ENCODE results near the gene ASAP3.

Gene ASAP3

DNA sequence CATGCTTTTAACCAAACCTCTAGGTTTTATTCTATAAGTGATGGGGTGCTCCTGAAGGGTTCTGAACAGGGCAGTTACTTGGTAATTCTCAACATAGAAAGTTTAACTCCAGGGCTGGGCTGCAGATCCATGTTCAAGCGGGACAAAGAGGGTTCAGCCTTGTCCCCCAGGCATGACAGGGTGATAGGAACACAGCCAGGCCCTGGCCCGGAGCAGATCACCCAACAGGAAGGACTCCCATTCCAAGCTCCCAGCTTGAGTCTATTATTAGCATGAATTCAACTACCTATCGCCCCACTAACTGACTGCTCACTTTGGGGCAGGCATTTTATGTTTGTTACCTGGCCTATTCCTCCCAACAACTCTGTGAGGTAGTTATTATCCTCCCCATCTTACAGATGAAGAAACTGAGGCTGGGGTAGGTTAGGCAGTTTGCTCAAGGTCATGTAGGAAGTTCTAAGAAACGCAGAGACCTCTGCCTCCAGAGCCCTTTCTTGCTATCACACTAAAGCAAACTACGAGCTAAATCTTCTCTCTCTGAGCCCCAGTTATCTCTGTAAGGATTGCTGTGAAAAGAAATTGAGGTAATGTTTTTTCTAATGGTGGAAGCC is 14.5 kb downstream of the ASAP3 start:
- peaks cover 5 to 38% (median 22%) of the 10 kb centered on the region in 5 donors for H3K4me1 ChIP-seq (ENCODE audit: control insufficient read depth in 5 of 5, insufficient read depth in 5 of 5, low read length in 5 of 5)

DNA sequence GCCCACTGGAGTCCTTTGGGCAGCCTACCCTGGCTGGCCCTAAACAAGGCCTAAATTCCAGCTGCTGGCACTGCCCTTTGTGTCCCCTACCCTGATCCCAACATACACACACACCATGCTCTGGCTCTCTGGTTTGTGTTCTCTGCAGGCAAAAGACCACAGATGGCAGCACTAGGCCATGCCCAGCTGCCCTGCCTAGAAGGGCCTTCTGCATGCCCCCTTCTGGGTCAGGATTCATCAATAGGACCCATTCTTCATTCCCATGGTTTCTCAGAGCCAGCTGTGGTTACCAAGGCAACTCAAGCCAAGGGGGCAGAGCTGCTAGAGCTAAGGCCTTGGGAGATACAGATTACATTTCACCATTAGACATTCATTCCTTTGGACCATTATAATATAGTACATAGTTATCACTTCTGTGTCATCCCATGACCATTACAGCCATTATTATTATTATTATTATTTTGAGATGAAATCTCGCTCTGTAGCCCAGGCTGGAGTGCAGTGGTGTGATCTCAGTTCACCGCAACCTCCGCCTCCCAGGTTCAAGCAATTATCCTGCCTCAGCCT is 17.5 kb downstream of the ASAP3 start:
- peaks cover 5 to 23% (median 17%) of the 10 kb centered on the region in 5 donors for H3K4me1 ChIP-seq (ENCODE audit: control insufficient read depth in 5 of 5, insufficient read depth in 5 of 5, low read length in 5 of 5)
- no peaks in the 10 kb centered on the region for H3K27me3 ChIP-seq (ENCODE audit: control insufficient read depth in 5 of 5, insufficient read depth in 4 of 5, low read length in 5 of 5)
- H3K4me3 ChIP-seq (ENCODE audit: low read depth in 1 of 5, low read length in 5 of 5): no peak overlapping the region
- H3K36me3 ChIP-seq (ENCODE audit: control insufficient read depth in 5 of 5, insufficient read depth in 5 of 5, low read length in 5 of 5): no peaks in the 10 kb centered on the region
- no peak overlapping the region for H3K9ac ChIP-seq (ENCODE audit: low read length in 5 of 5)
- no peaks in the 10 kb centered on the region for H3K9me3 ChIP-seq (ENCODE audit: control insufficient read depth in 5 of 5, low read length in 5 of 5)
- H3K27ac ChIP-seq (ENCODE audit: low read depth, low read length): no peak overlapping the region

More for the DNA sequence above, 14.5 kb downstream of the ASAP3 start:
- no peaks in the 10 kb centered on the region for H3K36me3 ChIP-seq (ENCODE audit: control insufficient read depth in 5 of 5, insufficient read depth in 5 of 5, low read length in 5 of 5)
- H3K27me3 ChIP-seq (ENCODE audit: control insufficient read depth in 5 of 5, insufficient read depth in 4 of 5, low read length in 5 of 5): no peaks in the 10 kb centered on the region
- no peak overlapping the region for H3K4me3 ChIP-seq (ENCODE audit: low read depth in 1 of 5, low read length in 5 of 5)
- no peak overlapping the region for H3K9ac ChIP-seq (ENCODE audit: low read length in 5 of 5)
- H3K9me3 ChIP-seq (ENCODE audit: control insufficient read depth in 5 of 5, low read length in 5 of 5): no peaks in the 10 kb centered on the region
- no peak overlapping the region for H3K27ac ChIP-seq (ENCODE audit: low read depth, low read length)

DNA sequence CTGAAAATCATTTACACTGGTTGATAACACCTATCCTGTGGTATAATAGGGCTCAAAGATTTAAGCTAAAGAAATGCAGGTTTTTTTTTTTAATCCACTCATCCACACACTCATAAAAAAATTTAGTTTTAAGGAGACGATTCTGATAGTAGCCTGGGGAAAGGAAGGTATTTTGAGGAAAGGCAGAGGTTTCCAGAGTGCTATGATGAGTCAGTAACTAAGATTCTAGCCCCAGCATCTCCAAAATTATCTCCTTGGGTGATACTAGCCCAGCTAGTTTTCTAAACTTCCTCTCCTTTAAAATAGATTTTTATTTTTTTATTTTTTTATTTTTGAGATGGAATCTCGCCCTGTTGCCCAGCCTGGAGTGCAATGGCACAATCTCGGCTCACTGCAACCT is 20.7 kb downstream of the ASAP3 start:
- H3K4me3 ChIP-seq (ENCODE audit: low read depth in 1 of 5, low read length in 5 of 5): no peak overlapping the region
- H3K36me3 ChIP-seq (ENCODE audit: control insufficient read depth in 5 of 5, insufficient read depth in 5 of 5, low read length in 5 of 5): no peaks in the 10 kb centered on the region
- no peak overlapping the region for H3K27ac ChIP-seq (ENCODE audit: low read depth, low read length)
- no peaks in the 10 kb centered on the region for H3K27me3 ChIP-seq (ENCODE audit: control insufficient read depth in 5 of 5, insufficient read depth in 4 of 5, low read length in 5 of 5)
- no peaks in the 10 kb centered on the region for H3K4me1 ChIP-seq (ENCODE audit: control insufficient read depth in 5 of 5, insufficient read depth in 5 of 5, low read length in 5 of 5)
- H3K9me3 ChIP-seq (ENCODE audit: control insufficient read depth in 5 of 5, low read length in 5 of 5): no peaks in the 10 kb centered on the region
- no peak overlapping the region for H3K9ac ChIP-seq (ENCODE audit: low read length in 5 of 5)

DNA sequence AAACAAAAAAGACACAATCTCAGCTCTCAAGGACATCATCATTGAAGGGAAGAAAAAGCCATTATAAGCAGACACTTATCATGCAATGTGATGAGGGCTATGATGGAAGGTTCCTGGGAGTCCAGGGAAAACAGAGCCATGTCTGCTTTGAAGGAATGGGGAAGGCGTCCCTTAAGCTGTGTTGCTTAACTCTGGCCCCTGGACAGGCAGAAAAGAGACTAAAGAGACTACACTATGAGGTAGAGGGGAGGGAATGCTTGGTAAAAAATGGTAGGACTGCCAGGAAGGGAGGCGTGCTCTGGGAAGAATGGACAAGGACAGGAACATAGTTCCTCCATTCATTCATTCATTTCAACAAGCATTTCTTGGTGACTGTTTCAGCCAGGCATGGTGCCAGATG is 21.2 kb downstream of the ASAP3 start:
- Histone ChIP-seq H3K9ac (ENCODE audit: low read length in 5 of 5) (no peak overlapping the region), H3K9me3 (ENCODE audit: control insufficient read depth in 5 of 5, low read length in 5 of 5) (no peaks in the 10 kb centered on the region), H3K4me1 (ENCODE audit: control insufficient read depth in 5 of 5, insufficient read depth in 5 of 5, low read length in 5 of 5) (peaks cover 0 to under 1% (median 0%) of the 10 kb centered on the region in 5 donors), H3K27ac (ENCODE audit: low read depth, low read length) (no peak overlapping the region), H3K4me3 (ENCODE audit: low read depth in 1 of 5, low read length in 5 of 5) (no peak overlapping the region), H3K27me3 (ENCODE audit: control insufficient read depth in 5 of 5, insufficient read depth in 4 of 5, low read length in 5 of 5) (no peaks in the 10 kb centered on the region), H3K36me3 (ENCODE audit: control insufficient read depth in 5 of 5, insufficient read depth in 5 of 5, low read length in 5 of 5) (no peaks in the 10 kb centered on the region)

DNA sequence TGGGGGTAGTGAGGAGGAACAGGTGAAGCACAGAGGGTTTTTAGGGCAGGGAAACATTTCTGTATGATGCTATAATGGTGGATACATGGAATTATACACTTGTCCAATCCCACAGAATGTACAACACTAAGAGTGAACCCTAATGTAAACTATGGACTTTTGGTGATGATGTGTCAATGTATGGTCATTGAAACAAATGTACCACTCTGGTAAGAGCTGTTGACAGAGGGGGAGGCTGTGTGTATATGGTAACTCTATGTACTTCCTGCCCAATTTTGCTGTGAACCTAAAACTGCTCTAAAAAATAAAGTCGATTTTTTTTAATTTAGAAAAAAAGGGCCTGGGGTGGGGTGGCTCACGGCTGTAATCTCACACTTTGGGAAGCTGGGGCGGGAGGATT is 22.9 kb downstream of the ASAP3 start:
- Histone ChIP-seq H3K36me3 (ENCODE audit: control insufficient read depth in 5 of 5, insufficient read depth in 5 of 5, low read length in 5 of 5) (no peaks in the 10 kb centered on the region), H3K4me3 (ENCODE audit: low read depth in 1 of 5, low read length in 5 of 5) (no peak overlapping the region), H3K9ac (ENCODE audit: low read length in 5 of 5) (no peak overlapping the region), H3K4me1 (ENCODE audit: control insufficient read depth in 5 of 5, insufficient read depth in 5 of 5, low read length in 5 of 5) (peaks cover 7 to 17% (median 11%) of the 10 kb centered on the region in 5 donors), H3K9me3 (ENCODE audit: control insufficient read depth in 5 of 5, low read length in 5 of 5) (no peaks in the 10 kb centered on the region), H3K27me3 (ENCODE audit: control insufficient read depth in 5 of 5, insufficient read depth in 4 of 5, low read length in 5 of 5) (no peaks in the 10 kb centered on the region), H3K27ac (ENCODE audit: low read depth, low read length) (no peak overlapping the region)

DNA sequence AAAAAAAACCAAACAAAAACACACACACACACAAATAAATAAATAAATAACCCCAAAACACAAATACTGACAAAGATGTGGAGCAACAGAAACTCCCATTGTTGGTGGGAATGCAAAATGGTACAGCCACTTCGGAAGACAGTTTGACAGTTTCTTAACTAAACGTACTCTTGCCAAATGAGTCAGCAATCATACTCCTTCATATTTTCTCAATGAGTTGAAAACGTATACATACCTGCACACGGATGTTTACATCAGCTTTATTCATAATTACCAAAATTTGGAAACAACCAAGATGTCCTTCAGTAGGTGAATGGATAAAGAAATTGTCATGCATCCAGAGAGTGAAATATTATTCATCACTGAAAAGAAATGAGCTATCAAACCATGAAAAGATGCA is 23.5 kb downstream of the ASAP3 start:
- Histone ChIP-seq H3K27me3 (ENCODE audit: control insufficient read depth in 5 of 5, insufficient read depth in 4 of 5, low read length in 5 of 5) (no peaks in the 10 kb centered on the region), H3K36me3 (ENCODE audit: control insufficient read depth in 5 of 5, insufficient read depth in 5 of 5, low read length in 5 of 5) (peaks cover 0 to 4% (median 0%) of the 10 kb centered on the region in 5 donors), H3K27ac (ENCODE audit: low read depth, low read length) (no peak overlapping the region), H3K9ac (ENCODE audit: low read length in 5 of 5) (no peak overlapping the region), H3K9me3 (ENCODE audit: control insufficient read depth in 5 of 5, low read length in 5 of 5) (no peaks in the 10 kb centered on the region), H3K4me1 (ENCODE audit: control insufficient read depth in 5 of 5, insufficient read depth in 5 of 5, low read length in 5 of 5) (peaks cover 7 to 17% (median 11%) of the 10 kb centered on the region in 5 donors), H3K4me3 (ENCODE audit: low read depth in 1 of 5, low read length in 5 of 5) (no peak overlapping the region)

DNA sequence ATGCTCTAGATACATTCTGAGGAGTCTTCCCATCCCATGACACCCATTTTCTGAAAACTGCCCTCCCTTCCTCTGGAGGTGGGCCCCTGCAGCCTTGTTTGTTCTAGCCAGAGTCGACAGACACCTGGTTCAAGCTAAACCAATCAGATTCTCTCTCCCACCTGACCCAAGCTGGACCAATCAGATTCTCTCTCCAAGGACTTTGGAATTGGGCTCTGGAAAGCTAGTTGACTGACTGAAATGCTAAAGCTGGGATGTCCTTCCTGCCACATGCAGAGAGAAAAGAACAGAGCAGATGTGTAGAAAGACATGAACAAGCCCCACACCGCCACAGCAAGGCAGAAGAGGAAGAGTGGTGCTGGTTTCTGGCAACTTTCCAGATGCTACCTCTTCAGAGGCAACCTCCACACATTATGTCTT is 24.6 kb downstream of the ASAP3 start:
- Histone ChIP-seq H3K27ac (ENCODE audit: low read depth, low read length) (no peak overlapping the region), H3K9ac (ENCODE audit: low read length in 5 of 5) (no peak overlapping the region), H3K9me3 (ENCODE audit: control insufficient read depth in 5 of 5, low read length in 5 of 5) (no peaks in the 10 kb centered on the region), H3K4me3 (ENCODE audit: low read depth in 1 of 5, low read length in 5 of 5) (no peak overlapping the region), H3K4me1 (ENCODE audit: control insufficient read depth in 5 of 5, insufficient read depth in 5 of 5, low read length in 5 of 5) (peaks cover 7 to 17% (median 11%) of the 10 kb centered on the region in 5 donors), H3K36me3 (ENCODE audit: control insufficient read depth in 5 of 5, insufficient read depth in 5 of 5, low read length in 5 of 5) (peaks cover 0 to 11% (median 6%) of the 10 kb centered on the region in 5 donors), H3K27me3 (ENCODE audit: control insufficient read depth in 5 of 5, insufficient read depth in 4 of 5, low read length in 5 of 5) (no peaks in the 10 kb centered on the region)

DNA sequence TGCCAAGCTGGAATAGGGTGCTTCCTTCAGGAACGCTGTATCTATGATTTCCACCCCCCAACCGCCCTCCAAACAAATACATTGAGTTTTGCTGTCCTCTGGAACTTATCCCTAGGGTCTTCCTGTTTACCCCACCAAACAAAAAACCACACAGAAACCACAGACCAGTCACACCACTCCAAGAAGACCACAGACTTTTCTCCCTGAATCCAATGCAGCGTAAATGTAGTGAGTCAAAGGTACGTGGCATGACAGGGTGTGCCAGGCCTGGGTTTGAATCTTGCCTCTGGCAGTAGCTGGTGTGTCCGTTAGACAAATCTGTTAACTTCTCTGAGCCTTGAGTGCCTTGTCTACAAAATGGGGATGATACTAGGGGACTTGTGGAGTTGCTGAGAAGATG is 27.8 kb downstream of the ASAP3 start:
- no peak overlapping the region for H3K27ac ChIP-seq (ENCODE audit: low read depth, low read length)
- no peaks in the 10 kb centered on the region for H3K27me3 ChIP-seq (ENCODE audit: control insufficient read depth in 5 of 5, insufficient read depth in 4 of 5, low read length in 5 of 5)
- peaks cover 0 to 16% (median 8%) of the 10 kb centered on the region in 5 donors for H3K36me3 ChIP-seq (ENCODE audit: control insufficient read depth in 5 of 5, insufficient read depth in 5 of 5, low read length in 5 of 5)
- H3K9ac ChIP-seq (ENCODE audit: low read length in 5 of 5): no peak overlapping the region
- H3K4me3 ChIP-seq (ENCODE audit: low read depth in 1 of 5, low read length in 5 of 5): no peak overlapping the region
- H3K9me3 ChIP-seq (ENCODE audit: control insufficient read depth in 5 of 5, low read length in 5 of 5): no peaks in the 10 kb centered on the region
- H3K4me1 ChIP-seq (ENCODE audit: control insufficient read depth in 5 of 5, insufficient read depth in 5 of 5, low read length in 5 of 5): peaks cover 9 to 28% (median 19%) of the 10 kb centered on the region in 5 donors

DNA sequence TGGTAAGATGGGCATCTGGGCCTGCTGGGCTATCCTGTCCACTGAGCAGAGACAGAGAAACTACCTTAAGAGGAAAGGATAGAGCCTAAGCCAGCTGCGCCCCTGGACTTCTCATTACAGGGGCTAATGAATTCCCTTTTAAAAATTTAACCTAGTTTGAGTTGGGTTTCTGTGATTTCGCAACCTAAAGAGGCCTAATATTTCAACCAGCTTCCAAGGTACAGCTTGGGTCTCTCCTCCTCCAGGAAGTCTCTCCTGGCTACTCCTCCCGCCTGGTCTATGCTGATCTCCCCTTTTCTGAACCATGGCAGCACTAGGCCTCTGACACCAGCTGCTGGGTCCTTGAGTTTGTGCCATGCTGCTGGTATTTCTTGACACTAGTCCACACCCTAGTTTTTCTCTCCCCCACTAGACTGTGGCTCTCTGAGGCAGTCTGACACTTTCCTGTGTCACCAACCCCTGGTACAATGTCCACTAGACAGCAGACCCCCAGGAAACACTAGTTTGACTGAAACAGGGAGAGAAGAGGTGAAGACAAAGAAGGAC is 30.5 kb downstream of the ASAP3 start:
- Histone ChIP-seq H3K27ac (ENCODE audit: low read depth, low read length) (no peak overlapping the region), H3K27me3 (ENCODE audit: control insufficient read depth in 5 of 5, insufficient read depth in 4 of 5, low read length in 5 of 5) (no peaks in the 10 kb centered on the region), H3K4me1 (ENCODE audit: control insufficient read depth in 5 of 5, insufficient read depth in 5 of 5, low read length in 5 of 5) (peaks cover 11 to 46% (median 31%) of the 10 kb centered on the region in 5 donors), H3K9ac (ENCODE audit: low read length in 5 of 5) (peak overlapping the region in 2 of 5 donors; percentile 1 to 6), H3K9me3 (ENCODE audit: control insufficient read depth in 5 of 5, low read length in 5 of 5) (no peaks in the 10 kb centered on the region), H3K4me3 (ENCODE audit: low read depth in 1 of 5, low read length in 5 of 5) (no peak overlapping the region), H3K36me3 (ENCODE audit: control insufficient read depth in 5 of 5, insufficient read depth in 5 of 5, low read length in 5 of 5) (peaks cover 0 to 16% (median 13%) of the 10 kb centered on the region in 5 donors)

DNA sequence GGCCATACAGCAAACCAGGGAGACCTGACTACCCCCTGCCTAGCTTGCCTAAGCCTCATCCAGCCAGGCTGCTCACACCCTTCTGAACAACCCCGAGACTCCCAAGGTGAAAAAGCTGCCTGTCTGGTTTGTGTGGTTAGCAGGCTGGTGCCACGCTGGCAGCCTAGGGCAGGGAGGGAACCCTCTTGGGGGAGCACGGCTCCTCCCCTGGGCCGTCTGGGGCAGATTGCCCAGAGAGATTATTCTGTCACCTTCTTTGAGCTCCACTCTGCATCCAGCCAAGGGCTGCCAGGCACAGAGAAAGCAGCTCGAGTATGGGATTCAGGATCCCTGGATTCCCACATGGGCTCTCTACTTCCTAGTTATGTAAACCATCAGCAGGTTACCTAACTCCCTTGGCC is 32.0 kb downstream of the ASAP3 start:
- Histone ChIP-seq H3K4me3 (ENCODE audit: low read depth in 1 of 5, low read length in 5 of 5) (no peak overlapping the region), H3K27me3 (ENCODE audit: control insufficient read depth in 5 of 5, insufficient read depth in 4 of 5, low read length in 5 of 5) (no peaks in the 10 kb centered on the region), H3K9me3 (ENCODE audit: control insufficient read depth in 5 of 5, low read length in 5 of 5) (no peaks in the 10 kb centered on the region), H3K9ac (ENCODE audit: low read length in 5 of 5) (peak overlapping the region in 1 of 5 donors; percentile 12), H3K36me3 (ENCODE audit: control insufficient read depth in 5 of 5, insufficient read depth in 5 of 5, low read length in 5 of 5) (peaks cover 0 to 16% (median 13%) of the 10 kb centered on the region in 5 donors), H3K27ac (ENCODE audit: low read depth, low read length) (peak overlapping the region; percentile 50), H3K4me1 (ENCODE audit: control insufficient read depth in 5 of 5, insufficient read depth in 5 of 5, low read length in 5 of 5) (peaks cover 6 to 43% (median 29%) of the 10 kb centered on the region in 5 donors)

Measured in subcutaneous abdominal adipose tissue (tissue), 5 donors.